GM12892 (cell line): ENCODE results near the gene MINPP1.

ENCODE experiments used
- DNase-seq: peaks from one replicate; pipeline ENCODE4 v3.0.0; 2011; ENCODE audit not compliant: insufficient read length
- FAIRE-seq: peaks from 2 replicates; lab custom pipeline; 2011; peaks lifted over from hg19 to GRCh38; lab: Jason Lieb, UNC
- POLR2A ChIP-seq: IDR thresholded peaks from 2 replicates; pipeline ENCODE4 v1.6.1; 2011; ENCODE audit warnings: low read depth, low read length, control low read depth
- POLR2AphosphoS5 ChIP-seq: IDR thresholded peaks from 2 replicates; pipeline ENCODE4 v1.6.1; 2011; ENCODE audit warnings: low read depth, low read length, control low read depth
- TAF1 ChIP-seq: IDR thresholded peaks from 2 replicates; pipeline ENCODE4 v1.6.1; 2011; ENCODE audit warnings: low read depth, mild to moderate bottlenecking, control low read depth, low read length, borderline replicate concordance

The MINPP1 gene

GRCh38 chr10:87552248-87552929 lies 47.7 kb downstream of the MINPP1 start:
- no peak for FAIRE-seq

GRCh38 chr10:87557409-87557808 lies 52.7 kb downstream of the MINPP1 start:
- no peak for FAIRE-seq
- DNase-seq = no peak
- TF ChIP-seq POLR2A (no peak), POLR2AphosphoS5 (no peak), TAF1 (no peak)

More at GRCh38 chr10:87552248-87552929, 47.7 kb downstream of the MINPP1 start:
- TF ChIP-seq POLR2AphosphoS5 (no peak), POLR2A (no peak), TAF1 (no peak)
- DNase-seq = no peak

GRCh38 chr10:87558333-87558732 lies 53.6 kb downstream of the MINPP1 start:
- FAIRE-seq = no peak
- TF ChIP-seq POLR2AphosphoS5 (no peak), TAF1 (no peak), POLR2A (no peak)
- DNase-seq = no peak

GRCh38 chr10:87559392-87559791 lies 54.7 kb downstream of the MINPP1 start:
- DNase-seq = no peak
- FAIRE-seq = no peak
- TF ChIP-seq POLR2AphosphoS5 (no peak), TAF1 (no peak), POLR2A (no peak)

GRCh38 chr10:87560495-87561129 lies 55.9 kb downstream of the MINPP1 start:
- TF ChIP-seq POLR2A = no peak
- no peak for TF ChIP-seq TAF1
- no peak for DNase-seq
- no peak for FAIRE-seq

GRCh38 chr10:87562750-87563149 lies 58.1 kb downstream of the MINPP1 start:
- no peak for TF ChIP-seq POLR2A
- no peak for TF ChIP-seq POLR2AphosphoS5
- no peak for TF ChIP-seq TAF1
- FAIRE-seq (no peak), DNase-seq (no peak)

- DNase-seq (no peak), FAIRE-seq (no peak)
- no peak for TF ChIP-seq POLR2AphosphoS5
Measured at GRCh38 chr10:87565010-87565409, 60.3 kb downstream of the MINPP1 start.

GRCh38 chr10:87575851-87576250 lies 71.2 kb downstream of the MINPP1 start:
- DNase-seq (no peak), FAIRE-seq (no peak)

GRCh38 chr10:87578160-87578841 lies 73.6 kb downstream of the MINPP1 start:
- FAIRE-seq (no peak), DNase-seq (no peak)
- TF ChIP-seq TAF1 (no peak), POLR2AphosphoS5 (no peak), POLR2A (no peak)

More at GRCh38 chr10:87575851-87576250, 71.2 kb downstream of the MINPP1 start:
- TF ChIP-seq POLR2AphosphoS5 = no peak
- no peak for TF ChIP-seq TAF1
- no peak for TF ChIP-seq POLR2A

GRCh38 chr10:87578842-87579401 lies 74.2 kb downstream of the MINPP1 start:
- DNase-seq = no peak
- FAIRE-seq = peak; percentile 68

GRCh38 chr10:87579563-87579962 lies 74.9 kb downstream of the MINPP1 start:
- no peak for DNase-seq
- no peak for FAIRE-seq
- TF ChIP-seq TAF1 = no peak
- no peak for TF ChIP-seq POLR2AphosphoS5
- TF ChIP-seq POLR2A = no peak

More at GRCh38 chr10:87578842-87579401, 74.2 kb downstream of the MINPP1 start:
- TF ChIP-seq TAF1 = no peak
- no peak for TF ChIP-seq POLR2A
- no peak for TF ChIP-seq POLR2AphosphoS5

- FAIRE-seq = no peak
- DNase-seq = no peak
- no peak for TF ChIP-seq POLR2A
Measured at GRCh38 chr10:87580016-87580415, 75.3 kb downstream of the MINPP1 start.

- DNase-seq = no peak
- TF ChIP-seq TAF1 (no peak), POLR2AphosphoS5 (no peak), POLR2A (no peak)
- FAIRE-seq = no peak
Measured at GRCh38 chr10:87585565-87586514, 81.1 kb downstream of the MINPP1 start.
